HG03175 (cell line): ENCODE data around the gene CRY1.

ENCODE experiments used
- ATAC-seq: cut with Tn5 transposase; IDR thresholded peaks from one replicate; pipeline ENCODE4 v1.9.1; 2021; ENCODE audit warnings: mild to moderate bottlenecking, moderate library complexity; ENCODE audit not compliant: unreplicated experiment

CRY1 gene

GRCh38 chr12:106974511-106974910 is 118.8 kb downstream of the CRY1 start:
- ATAC-seq: peak; percentile 94

- ATAC-seq: no peak
Observed at GRCh38 chr12:106973545-106973944, 119.8 kb downstream of the CRY1 start.

GRCh38 chr12:106971065-106971464 is 122.3 kb downstream of the CRY1 start:
- no peak for ATAC-seq

- ATAC-seq: no peak
Observed at GRCh38 chr12:106964526-106964925, 128.8 kb downstream of the CRY1 start.

GRCh38 chr12:106962286-106962685 is 131.1 kb downstream of the CRY1 start:
- no peak for ATAC-seq

GRCh38 chr12:106960443-106960842 is 132.9 kb downstream of the CRY1 start:
- no peak for ATAC-seq

GRCh38 chr12:106957583-106957982 is 135.8 kb downstream of the CRY1 start:
- no peak for ATAC-seq

- ATAC-seq: peak; percentile 36
Observed at GRCh38 chr12:106956048-106956578, 137.2 kb downstream of the CRY1 start.

- ATAC-seq: peak; percentile 77
Observed at GRCh38 chr12:106955377-106956047, 137.8 kb downstream of the CRY1 start, which contains the start of gene TMEM263. Gene TMEM263, plus strand, starts transcription at chr12:106955907. Its CDS starts 11,210 bp downstream, at chr12:106967117.

- ATAC-seq: peak; percentile 7
Observed at GRCh38 chr12:106954462-106955376, 138.6 kb downstream of the CRY1 start.

GRCh38 chr12:106953352-106954250 is 139.7 kb downstream of the CRY1 start:
- ATAC-seq: no peak

GRCh38 chr12:106950591-106950990 is 142.8 kb downstream of the CRY1 start:
- no peak for ATAC-seq

- ATAC-seq: no peak
Observed at GRCh38 chr12:106947461-106947860, 145.9 kb downstream of the CRY1 start.

GRCh38 chr12:106945261-106945851 is 148.0 kb downstream of the CRY1 start:
- ATAC-seq: no peak

- no peak for ATAC-seq
Observed at GRCh38 chr12:106942775-106943174, 150.6 kb downstream of the CRY1 start.

- ATAC-seq: no peak
Observed at GRCh38 chr12:106941481-106942156, 151.7 kb downstream of the CRY1 start.
